ENCODE measurements around the gene ATG5. TPM values are rescaled to one million over a fixed set of nuclear protein-coding genes. Genes with fewer than 3 reads are reported as not detected.

Gene ATG5
- total RNA-seq, 2 donors from 2014 or later, result 21.1 to 26.5 TPM

GRCh38 chr6:106247293-106247692, 78.3 kb downstream of the ATG5 start:
- ATAC-seq, result no peak
- no peak for TF ChIP-seq POLR2A (IDR thresholded peaks at IDR 0.05)
- no peak for TF ChIP-seq CTCF (IDR thresholded peaks at IDR 0.05)
- Histone ChIP-seq H3K4me3 (no peak overlapping the region), H3K27me3 (no peaks in the 10 kb centered on the region), H3K9me3 (no peaks in the 10 kb centered on the region), H3K36me3 (replicated peaks in 1 of 2; ENCODE audit: insufficient read depth in 1 of 2, low read depth in 2 of 2) (no peaks in the 10 kb centered on the region), H3K27ac (no peak overlapping the region), H3K4me1 (no peaks in the 10 kb centered on the region)
- intact Hi-C loops (cut with DNase I), result no loop called here
- 72 to 75% methylated on average over 3 of the region's 3 CpGs for WGBS, 2 donors
- no peak for DNase-seq

- DNase-seq (no peak), ATAC-seq (no peak)
- Histone ChIP-seq H3K9me3 (no peaks in the 10 kb centered on the region), H3K4me1 (no peaks in the 10 kb centered on the region), H3K36me3 (replicated peaks in 1 of 2; ENCODE audit: insufficient read depth in 1 of 2, low read depth in 2 of 2) (no peaks in the 10 kb centered on the region), H3K27me3 (no peaks in the 10 kb centered on the region), H3K4me3 (no peak overlapping the region), H3K27ac (no peak overlapping the region)
- intact Hi-C loops (cut with DNase I), result no loop called here
- 85 to 91% methylated on average over 1 of the region's 1 CpG for WGBS, 2 donors
- no peak for TF ChIP-seq CTCF (IDR thresholded peaks at IDR 0.05)
- no peak for TF ChIP-seq POLR2A (IDR thresholded peaks at IDR 0.05)
These were observed 80.6 kb downstream of the ATG5 start for GRCh38 chr6:106244931-106245330.

GRCh38 chr6:106244521-106244920, 81.0 kb downstream of the ATG5 start:
- WGBS, 2 donors, result 87 to 96% methylated on average over 1 of the region's 1 CpG
- H3K4me3 ChIP-seq, result no peak overlapping the region
- TF ChIP-seq POLR2A (IDR thresholded peaks at IDR 0.05) (no peak), CTCF (IDR thresholded peaks at IDR 0.05) (no peak)
- H3K27me3 ChIP-seq, result no peaks in the 10 kb centered on the region
- H3K4me1 ChIP-seq, result no peaks in the 10 kb centered on the region
- no peaks in the 10 kb centered on the region for H3K36me3 ChIP-seq (replicated peaks in 1 of 2; ENCODE audit: insufficient read depth in 1 of 2, low read depth in 2 of 2)
- DNase-seq, result no peak
- H3K9me3 ChIP-seq, result no peaks in the 10 kb centered on the region
- no peak overlapping the region for H3K27ac ChIP-seq
- ATAC-seq, result no peak
- intact Hi-C loops (cut with DNase I), result no loop called here

GRCh38 chr6:106243261-106243660, 82.3 kb downstream of the ATG5 start:
- no peak for DNase-seq
- intact Hi-C loops (cut with DNase I), result no loop called here
- no peak for ATAC-seq
- TF ChIP-seq CTCF (IDR thresholded peaks at IDR 0.05) (no peak), POLR2A (IDR thresholded peaks at IDR 0.05) (no peak)
- no peaks in the 10 kb centered on the region for H3K27me3 ChIP-seq
- 93 to 94% methylated on average over 4 of the region's 4 CpGs for WGBS, 2 donors
- H3K36me3 ChIP-seq (replicated peaks in 1 of 2; ENCODE audit: insufficient read depth in 1 of 2, low read depth in 2 of 2), result no peaks in the 10 kb centered on the region
- no peak overlapping the region for H3K4me3 ChIP-seq
- H3K4me1 ChIP-seq, result no peaks in the 10 kb centered on the region
- no peak overlapping the region for H3K27ac ChIP-seq
- H3K9me3 ChIP-seq, result no peaks in the 10 kb centered on the region

- Histone ChIP-seq H3K4me1 (no peaks in the 10 kb centered on the region), H3K36me3 (replicated peaks in 1 of 2; ENCODE audit: insufficient read depth in 1 of 2, low read depth in 2 of 2) (no peaks in the 10 kb centered on the region), H3K27ac (no peak overlapping the region), H3K4me3 (no peak overlapping the region), H3K27me3 (no peaks in the 10 kb centered on the region), H3K9me3 (no peaks in the 10 kb centered on the region)
- DNase-seq (no peak), ATAC-seq (no peak)
- no peak for TF ChIP-seq POLR2A (IDR thresholded peaks at IDR 0.05)
- TF ChIP-seq CTCF (IDR thresholded peaks at IDR 0.05), result no peak
- intact Hi-C loops (cut with DNase I), result no loop called here
These were observed 84.1 kb downstream of the ATG5 start for GRCh38 chr6:106241498-106241897.
